ENCODE measurements around the gene PEMT. TPM values are rescaled to one million over a fixed set of nuclear protein-coding genes. Genes with fewer than 3 reads are reported as not detected.

The PEMT gene
- total RNA-seq, 2 donors from 2014 or later = 15.7 to 22.1 TPM

- no peaks in the 10 kb centered on the region for H3K27me3 ChIP-seq (replicated peaks; ENCODE audit: insufficient read depth)
- no peak for TF ChIP-seq CTCF (IDR thresholded peaks at IDR 0.05)
- H3K36me3 ChIP-seq = no peaks in the 10 kb centered on the region
- DNase-seq (ENCODE audit: low spot score) (no peak), ATAC-seq (ENCODE audit: insufficient number of reproducible peaks, low FRiP score, low read depth) (no peak)
- no peak overlapping the region for H3K27ac ChIP-seq
- H3K4me3 ChIP-seq = no peak overlapping the region
- peaks cover 3 to 9% of the 10 kb centered on the region in 2 donors for H3K4me1 ChIP-seq (ENCODE audit: control insufficient read depth in 1 of 2, low read depth in 2 of 2)
- H3K9me3 ChIP-seq = no peaks in the 10 kb centered on the region
These were observed 76.2 kb downstream of the PEMT start for GRCh38 chr17:17514993-17515933.

- no peak overlapping the region for H3K27ac ChIP-seq
- H3K9me3 ChIP-seq = no peaks in the 10 kb centered on the region
- DNase-seq (ENCODE audit: low spot score) (no peak), ATAC-seq (ENCODE audit: insufficient number of reproducible peaks, low FRiP score, low read depth) (no peak)
- H3K4me1 ChIP-seq (ENCODE audit: control insufficient read depth in 1 of 2, low read depth in 2 of 2) = peaks cover 3 to 9% of the 10 kb centered on the region in 2 donors
- no peak overlapping the region for H3K4me3 ChIP-seq
- no peaks in the 10 kb centered on the region for H3K27me3 ChIP-seq (replicated peaks; ENCODE audit: insufficient read depth)
- no peak for TF ChIP-seq CTCF (IDR thresholded peaks at IDR 0.05)
- H3K36me3 ChIP-seq = no peaks in the 10 kb centered on the region
These were observed 77.0 kb downstream of the PEMT start for GRCh38 chr17:17514361-17514992.

GRCh38 chr17:17513626-17514025 lies 77.9 kb downstream of the PEMT start:
- H3K4me3 ChIP-seq = no peak overlapping the region
- no peak for TF ChIP-seq CTCF (IDR thresholded peaks at IDR 0.05)
- no peaks in the 10 kb centered on the region for H3K36me3 ChIP-seq
- ATAC-seq (ENCODE audit: insufficient number of reproducible peaks, low FRiP score, low read depth) (no peak), DNase-seq (ENCODE audit: low spot score) (no peak)
- no peaks in the 10 kb centered on the region for H3K9me3 ChIP-seq
- H3K27me3 ChIP-seq (replicated peaks; ENCODE audit: insufficient read depth) = no peaks in the 10 kb centered on the region
- no peak overlapping the region for H3K27ac ChIP-seq
- peaks cover 3 to 9% of the 10 kb centered on the region in 2 donors for H3K4me1 ChIP-seq (ENCODE audit: control insufficient read depth in 1 of 2, low read depth in 2 of 2)

GRCh38 chr17:17512866-17513265 lies 78.6 kb downstream of the PEMT start:
- Histone ChIP-seq H3K36me3 (no peaks in the 10 kb centered on the region), H3K4me1 (ENCODE audit: control insufficient read depth in 1 of 2, low read depth in 2 of 2) (peaks cover 3 to 9% of the 10 kb centered on the region in 2 donors), H3K27ac (no peak overlapping the region), H3K4me3 (no peak overlapping the region), H3K27me3 (replicated peaks; ENCODE audit: insufficient read depth) (no peaks in the 10 kb centered on the region), H3K9me3 (no peaks in the 10 kb centered on the region)
- DNase-seq (ENCODE audit: low spot score) (no peak), ATAC-seq (ENCODE audit: insufficient number of reproducible peaks, low FRiP score, low read depth) (no peak)
- no peak for TF ChIP-seq CTCF (IDR thresholded peaks at IDR 0.05)
